ENCODE results near the gene KDELR1. TPM values are rescaled to one million over a fixed set of nuclear protein-coding genes. Genes with fewer than 3 reads are reported as not detected.

Gene KDELR1
- total RNA-seq, 1 donor from 2014 or later = 325 TPM

GRCh38 chr19:48363500-48363809 is 27.9 kb downstream of the KDELR1 start:
- no peak for TF ChIP-seq CTCF (IDR thresholded peaks at IDR 0.05; ENCODE audit: unreplicated experiment)
- Mint-ChIP-seq H3K36me3 (ENCODE audit: low read depth, unreplicated experiment) (peaks cover 3% of the 10 kb centered on the region), H3K27ac (ENCODE audit: unreplicated experiment) (no peak overlapping the region)

GRCh38 chr19:48362716-48363499 is 28.4 kb downstream of the KDELR1 start:
- Mint-ChIP-seq H3K9me3 (ENCODE audit: unreplicated experiment) (no peaks in the 10 kb centered on the region), H3K4me1 (ENCODE audit: unreplicated experiment) (peaks cover 10% of the 10 kb centered on the region), H3K27ac (ENCODE audit: unreplicated experiment) (no peak overlapping the region), H3K27me3 (ENCODE audit: unreplicated experiment) (peaks cover 3% of the 10 kb centered on the region), H3K36me3 (ENCODE audit: low read depth, unreplicated experiment) (peaks cover 5% of the 10 kb centered on the region), H3K4me3 (ENCODE audit: unreplicated experiment) (peak overlapping the region; percentile 87)
- peak; percentile 92 for DNase-seq (ENCODE audit: low spot score)
- no peak for TF ChIP-seq CTCF (IDR thresholded peaks at IDR 0.05; ENCODE audit: unreplicated experiment)

More at GRCh38 chr19:48363500-48363809, 27.9 kb downstream of the KDELR1 start:
- DNase-seq (ENCODE audit: low spot score) = peak; percentile 44
- peaks cover 10% of the 10 kb centered on the region for H3K4me1 Mint-ChIP-seq (ENCODE audit: unreplicated experiment)
- no peaks in the 10 kb centered on the region for H3K9me3 Mint-ChIP-seq (ENCODE audit: unreplicated experiment)
- peak overlapping the region; percentile 87 for H3K4me3 Mint-ChIP-seq (ENCODE audit: unreplicated experiment)
- peaks cover 3% of the 10 kb centered on the region for H3K27me3 Mint-ChIP-seq (ENCODE audit: unreplicated experiment)

- Mint-ChIP-seq H3K9me3 (ENCODE audit: unreplicated experiment) (no peaks in the 10 kb centered on the region), H3K27me3 (ENCODE audit: unreplicated experiment) (peaks cover 3% of the 10 kb centered on the region), H3K27ac (ENCODE audit: unreplicated experiment) (no peak overlapping the region), H3K4me3 (ENCODE audit: unreplicated experiment) (peak overlapping the region; percentile 66), H3K36me3 (ENCODE audit: low read depth, unreplicated experiment) (peaks cover 5% of the 10 kb centered on the region), H3K4me1 (ENCODE audit: unreplicated experiment) (peaks cover 10% of the 10 kb centered on the region)
- no peak for DNase-seq (ENCODE audit: low spot score)
- no peak for TF ChIP-seq CTCF (IDR thresholded peaks at IDR 0.05; ENCODE audit: unreplicated experiment)
Measured at GRCh38 chr19:48361912-48362311, 29.4 kb downstream of the KDELR1 start.

- H3K9me3 Mint-ChIP-seq (ENCODE audit: unreplicated experiment) = no peaks in the 10 kb centered on the region
Measured at GRCh38 chr19:48359123-48359522, 32.2 kb downstream of the KDELR1 start.

More at GRCh38 chr19:48359123-48359522, 32.2 kb downstream of the KDELR1 start:
- H3K4me1 Mint-ChIP-seq (ENCODE audit: unreplicated experiment) = peaks cover 10% of the 10 kb centered on the region
- no peak for DNase-seq (ENCODE audit: low spot score)
- peaks cover 5% of the 10 kb centered on the region for H3K36me3 Mint-ChIP-seq (ENCODE audit: low read depth, unreplicated experiment)
- H3K27ac Mint-ChIP-seq (ENCODE audit: unreplicated experiment) = no peak overlapping the region
- no peak for TF ChIP-seq CTCF (IDR thresholded peaks at IDR 0.05; ENCODE audit: unreplicated experiment)
- H3K27me3 Mint-ChIP-seq (ENCODE audit: unreplicated experiment) = peaks cover 3% of the 10 kb centered on the region
- no peak overlapping the region for H3K4me3 Mint-ChIP-seq (ENCODE audit: unreplicated experiment)
